MM.1S (cell line): ENCODE results near the gene MAGEA2B.
"Not testable (repeated sequence)": the region's sequence is repeated elsewhere in the genome, so short reads cannot be mapped to it uniquely, and the experiment has no call there.

ENCODE experiments used
- DNase-seq: peaks from one replicate; pipeline ENCODE4 v3.0.0-alpha.2; 2015
- H2AFZ ChIP-seq: fragments of 300-600 bp; sonication (generic); 2 replicates; pipeline ENCODE4 v1.6.0; 2016; ENCODE audit warnings: antibody characterized with exemption, low read length
- H3F3A ChIP-seq: fragments of 300-600 bp; sonication (generic); 2 replicates; pipeline ENCODE4 v1.6.1; 2016; ENCODE audit warnings: mild to moderate bottlenecking, antibody characterized with exemption, low read length, moderate library complexity, mixed read lengths; ENCODE audit not compliant: insufficient read depth
- H3K27ac ChIP-seq: fragments of 300-600 bp; sonication (generic); 2 replicates; pipeline ENCODE4 v1.5.1; 2016; ENCODE audit warnings: mild to moderate bottlenecking, low read length
- H3K27me3 ChIP-seq: fragments of 300-600 bp; sonication (generic); replicated peaks from 2 replicates; pipeline ENCODE4 v1.6.0; 2016; ENCODE audit warnings: low read length; ENCODE audit not compliant: insufficient read depth
- H3K36me3 ChIP-seq: fragments of 300-600 bp; sonication (generic); replicated peaks from 2 replicates; pipeline ENCODE4 v1.6.1; 2016; ENCODE audit warnings: mild to moderate bottlenecking, low read length, mixed read lengths; ENCODE audit not compliant: insufficient read depth
- H3K4me1 ChIP-seq: fragments of 300-600 bp; sonication (generic); 2 replicates; pipeline ENCODE4 v1.6.1; 2016; ENCODE audit warnings: low read length, mixed read lengths
- H3K4me2 ChIP-seq: fragments of 300-600 bp; sonication (generic); 2 replicates; pipeline ENCODE4 v1.6.0; 2016; ENCODE audit warnings: low read depth, low read length
- H3K4me3 ChIP-seq: fragments of 300-600 bp; sonication (generic); 2 replicates; pipeline ENCODE4 v1.5.1; 2016; ENCODE audit warnings: low read length, mixed read lengths
- H3K79me2 ChIP-seq: fragments of 300-600 bp; sonication (generic); 2 replicates; pipeline ENCODE4 v1.6.1; 2016; ENCODE audit warnings: mixed run types, low read length, mixed read lengths
- H3K9ac ChIP-seq: fragments of 300-600 bp; sonication (generic); 2 replicates; pipeline ENCODE4 v1.6.1; 2016; ENCODE audit warnings: low read length, mixed read lengths
- H3K9me2 ChIP-seq: fragments of 300-600 bp; sonication (generic); replicated peaks from 2 replicates; pipeline ENCODE4 v1.6.1; 2016; ENCODE audit warnings: mild to moderate bottlenecking, low read length, mixed read lengths; ENCODE audit not compliant: insufficient read depth
- H3K9me3 ChIP-seq: fragments of 300-600 bp; sonication (generic); replicated peaks from 2 replicates; pipeline ENCODE4 v1.6.1; 2016; ENCODE audit warnings: mild to moderate bottlenecking, low read length, mixed read lengths; ENCODE audit not compliant: insufficient read depth
- H4K20me1 ChIP-seq: fragments of 300-600 bp; sonication (generic); 2 replicates; pipeline ENCODE4 v1.6.1; 2016; ENCODE audit warnings: mild to moderate bottlenecking, low read length, moderate library complexity, mixed read lengths; ENCODE audit not compliant: insufficient read depth

The MAGEA2B gene

GRCh38 chrX:152754871-152755270 lies 40.4 kb downstream of the MAGEA2B start:
- H3K36me3 ChIP-seq, H2AFZ ChIP-seq, H3K4me2 ChIP-seq, H4K20me1 ChIP-seq, H3K79me2 ChIP-seq, DNase-seq, H3K27ac ChIP-seq, H3K9me2 ChIP-seq, H3K9ac ChIP-seq, H3K4me3 ChIP-seq, H3F3A ChIP-seq, H3K27me3 ChIP-seq, H3K9me3 ChIP-seq, H3K4me1 ChIP-seq: not testable (repeated sequence)

DNA sequence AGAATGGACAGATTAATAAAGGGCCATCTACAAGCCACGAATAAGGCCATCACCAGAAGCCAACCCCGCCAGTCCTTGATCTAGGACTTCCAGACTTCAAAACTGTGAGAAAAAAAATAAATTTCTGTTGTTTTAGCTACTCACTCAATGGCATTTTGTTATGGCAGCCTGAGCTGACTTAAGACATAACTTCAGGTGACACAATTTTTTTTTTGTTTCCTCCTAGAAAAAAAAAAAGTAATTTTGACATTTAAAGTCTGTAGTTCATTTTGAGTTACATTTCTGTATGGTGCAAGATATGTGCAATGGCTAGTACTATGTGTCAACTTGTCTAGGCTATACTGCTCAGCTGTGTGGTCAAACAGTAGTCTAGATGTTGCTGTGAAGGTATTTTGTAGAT lies 44.5 kb downstream of the MAGEA2B start, which contains the start of gene CSAG3:
Gene CSAG3, plus strand, starts transcription at position 301 of the 400 bp plus-strand sequence.
- not testable (repeated sequence) for H3F3A ChIP-seq, DNase-seq, H4K20me1 ChIP-seq, H3K27me3 ChIP-seq, H3K9ac ChIP-seq, H3K36me3 ChIP-seq, H3K79me2 ChIP-seq, H3K4me3 ChIP-seq, H2AFZ ChIP-seq, H3K4me1 ChIP-seq, H3K4me2 ChIP-seq, H3K9me2 ChIP-seq, H3K27ac ChIP-seq, H3K9me3 ChIP-seq

GRCh38 chrX:152759544-152759943 lies 45.1 kb downstream of the MAGEA2B start:
- H3F3A ChIP-seq, H3K4me1 ChIP-seq, H3K9me3 ChIP-seq, H3K36me3 ChIP-seq, H4K20me1 ChIP-seq, H3K9ac ChIP-seq, H3K4me2 ChIP-seq, H3K27me3 ChIP-seq, DNase-seq, H3K9me2 ChIP-seq, H3K4me3 ChIP-seq, H3K27ac ChIP-seq, H3K79me2 ChIP-seq, H2AFZ ChIP-seq: not testable (repeated sequence)

DNA sequence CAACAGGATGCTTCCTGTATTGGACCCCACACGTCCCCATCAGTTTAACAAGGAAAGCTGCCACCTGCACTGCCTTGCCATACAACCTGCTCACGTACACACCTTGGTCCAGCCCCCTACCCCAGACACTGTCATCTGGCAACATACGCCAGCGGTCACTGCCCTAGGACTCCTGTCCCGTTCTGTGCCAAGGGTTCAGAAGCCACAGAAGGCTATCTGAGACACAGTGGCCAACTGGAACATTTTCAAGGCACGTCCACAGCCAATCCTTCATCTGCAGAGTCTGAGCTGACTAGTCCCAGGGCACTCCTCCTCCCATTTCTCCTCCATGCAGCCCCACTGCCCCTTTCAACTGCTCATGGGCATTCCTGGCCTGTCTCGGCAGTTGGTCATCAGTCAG lies 47.2 kb downstream of the MAGEA2B start:
- not testable (repeated sequence) for H3K4me2 ChIP-seq, H2AFZ ChIP-seq, H3K27me3 ChIP-seq, H3K79me2 ChIP-seq, H3F3A ChIP-seq, H3K9me2 ChIP-seq, DNase-seq, H4K20me1 ChIP-seq, H3K4me3 ChIP-seq, H3K36me3 ChIP-seq, H3K9ac ChIP-seq, H3K4me1 ChIP-seq, H3K27ac ChIP-seq, H3K9me3 ChIP-seq

GRCh38 chrX:152766562-152766961 lies 52.1 kb downstream of the MAGEA2B start:
- not testable (repeated sequence) for H4K20me1 ChIP-seq, H3K27ac ChIP-seq, H3K4me2 ChIP-seq, H3K9me3 ChIP-seq, H3K27me3 ChIP-seq, H3K9me2 ChIP-seq, H3K9ac ChIP-seq, H2AFZ ChIP-seq, H3K36me3 ChIP-seq, H3F3A ChIP-seq, H3K4me3 ChIP-seq, H3K79me2 ChIP-seq, H3K4me1 ChIP-seq, DNase-seq
